Astrocyte (in vitro differentiated cells and primary cell): ENCODE measurements around the gene HTR7. TPM values are rescaled to one million over a fixed set of nuclear protein-coding genes. Genes with fewer than 3 reads are reported as not detected.

ENCODE experiments used
- DNase-seq: peaks from one replicate; pipeline ENCODE4 v3.0.0-alpha.2; 2010; ENCODE audit warnings: low read depth
- FAIRE-seq: peaks from 2 replicates; lab custom pipeline; 2011; peaks lifted over from hg19 to GRCh38; lab: Jason Lieb, UNC
- H2AFZ ChIP-seq: 2 replicates; pipeline ENCODE4 v1.6.0; 2012; ENCODE audit warnings: low read depth, low read length, inconsistent platforms
- H3K27ac ChIP-seq: 2 replicates; pipeline ENCODE4 v1.5.1; 2011; ENCODE audit warnings: low read depth, low read length, inconsistent platforms
- H3K27me3 ChIP-seq: 2 replicates; pipeline ENCODE4 v1.6.0; 2011; ENCODE audit warnings: low read length, inconsistent platforms; ENCODE audit not compliant: insufficient read depth
- H3K36me3 ChIP-seq: 2 replicates; pipeline ENCODE4 v1.5.1; 2011; ENCODE audit warnings: low read length, inconsistent platforms; ENCODE audit not compliant: insufficient read depth
- H3K4me1 ChIP-seq: 2 replicates; pipeline ENCODE4 v1.5.1; 2011; ENCODE audit warnings: low read length, inconsistent platforms; ENCODE audit not compliant: insufficient read depth
- H3K4me2 ChIP-seq: 2 replicates; pipeline ENCODE4 v1.6.0; 2012; ENCODE audit warnings: low read length, inconsistent platforms
- H3K4me3 ChIP-seq: 2 replicates; pipeline ENCODE4 v1.5.1; 2011; ENCODE audit warnings: low read depth, mild to moderate bottlenecking, low read length, inconsistent platforms; ENCODE audit not compliant: insufficient read depth
- H3K79me2 ChIP-seq: 2 replicates; pipeline ENCODE4 v1.6.0; 2012; ENCODE audit warnings: mild to moderate bottlenecking, low read length, inconsistent platforms; ENCODE audit not compliant: insufficient read depth
- H3K9ac ChIP-seq: 2 replicates; pipeline ENCODE4 v1.6.0; 2012; ENCODE audit warnings: mild to moderate bottlenecking, low read length, inconsistent platforms
- H3K9me3 ChIP-seq: 2 replicates; pipeline ENCODE4 v1.5.1; 2012; ENCODE audit warnings: low read depth, mild to moderate bottlenecking, low read length, inconsistent platforms; ENCODE audit not compliant: insufficient read depth
- H4K20me1 ChIP-seq: 2 replicates; pipeline ENCODE4 v1.6.0; 2012; ENCODE audit warnings: low read length, inconsistent platforms; ENCODE audit not compliant: insufficient read depth
- H3K27ac Mint-ChIP-seq: one replicate; pipeline ENCODE4 v1.8.0; 2021; ENCODE audit warnings: mild to moderate bottlenecking, mixed read lengths; ENCODE audit not compliant: unreplicated experiment
- H3K27me3 Mint-ChIP-seq: one replicate; pipeline ENCODE4 v1.8.0; 2021; ENCODE audit warnings: low read depth, mixed read lengths; ENCODE audit not compliant: unreplicated experiment
- H3K36me3 Mint-ChIP-seq: one replicate; pipeline ENCODE4 v1.8.0; 2021; ENCODE audit warnings: low read depth, mixed read lengths; ENCODE audit not compliant: unreplicated experiment
- H3K4me1 Mint-ChIP-seq: one replicate; pipeline ENCODE4 v1.8.0; 2021; ENCODE audit warnings: low read depth, mixed read lengths; ENCODE audit not compliant: unreplicated experiment
- H3K4me3 Mint-ChIP-seq: one replicate; pipeline ENCODE4 v1.8.0; 2021; ENCODE audit warnings: mild to moderate bottlenecking, moderate library complexity, mixed read lengths; ENCODE audit not compliant: unreplicated experiment
- H3K9me3 Mint-ChIP-seq: one replicate; pipeline ENCODE4 v1.8.0; 2021; ENCODE audit warnings: mild to moderate bottlenecking, mixed read lengths; ENCODE audit not compliant: unreplicated experiment
- EZH2 ChIP-seq: IDR thresholded peaks from 2 replicates; pipeline ENCODE4 v1.6.1; 2012; ENCODE audit warnings: mild to moderate bottlenecking, low read length, inconsistent platforms; ENCODE audit not compliant: insufficient read depth
- total RNA-seq: library from RNA; stranded (reverse); gene quantifications from 2 replicates; pipeline ENCODE4 v1.2.1, GENCODE V29; 2021
- TF ChIP-seq, protein P1 (sequence below): IDR thresholded peaks from 2 replicates; pipeline ENCODE4 v1.5.1; 2011; ENCODE audit warnings: low read depth, mild to moderate bottlenecking, inconsistent platforms, low read length, moderate library complexity; ENCODE audit not compliant: insufficient read depth

HTR7 gene
- total RNA-seq, 1 donor from 2014 or later, result 0.89 TPM

DNA sequence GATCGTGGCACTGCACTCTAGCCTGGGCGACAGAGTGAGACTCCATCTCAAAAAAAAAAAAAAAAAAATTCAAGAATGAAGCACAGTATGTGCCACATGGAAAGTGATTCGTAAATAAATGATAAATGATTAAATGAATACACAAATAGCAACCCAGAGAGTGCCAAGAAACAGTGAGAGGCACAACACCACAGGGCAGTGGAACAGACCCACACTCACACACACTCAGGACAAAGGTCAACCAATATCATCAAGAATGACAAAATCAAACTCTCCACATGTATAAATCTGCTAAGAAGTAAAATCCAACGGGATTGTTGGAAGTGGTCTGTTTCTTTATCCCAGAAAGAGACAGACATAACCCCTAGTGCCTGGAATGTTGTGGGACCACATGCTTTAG is 77.4 kb downstream of the HTR7 start:
- Histone ChIP-seq H4K20me1 (peaks cover 4% of the 10 kb centered on the region), H3K4me2 (no peak overlapping the region), H3K4me1 (no peaks in the 10 kb centered on the region), H3K9ac (no peak overlapping the region), H3K79me2 (no peaks in the 10 kb centered on the region), H3K36me3 (no peaks in the 10 kb centered on the region), H3K27me3 (no peaks in the 10 kb centered on the region), H2AFZ (no peak overlapping the region), H3K9me3 (no peaks in the 10 kb centered on the region), H3K4me3 (no peak overlapping the region), H3K27ac (no peak overlapping the region)
- Mint-ChIP-seq H3K27ac (no peak overlapping the region), H3K9me3 (no peaks in the 10 kb centered on the region), H3K4me3 (no peak overlapping the region), H3K36me3 (no peaks in the 10 kb centered on the region), H3K4me1 (peaks cover 1% of the 10 kb centered on the region), H3K27me3 (no peaks in the 10 kb centered on the region)
- TF ChIP-seq, protein P1, sequence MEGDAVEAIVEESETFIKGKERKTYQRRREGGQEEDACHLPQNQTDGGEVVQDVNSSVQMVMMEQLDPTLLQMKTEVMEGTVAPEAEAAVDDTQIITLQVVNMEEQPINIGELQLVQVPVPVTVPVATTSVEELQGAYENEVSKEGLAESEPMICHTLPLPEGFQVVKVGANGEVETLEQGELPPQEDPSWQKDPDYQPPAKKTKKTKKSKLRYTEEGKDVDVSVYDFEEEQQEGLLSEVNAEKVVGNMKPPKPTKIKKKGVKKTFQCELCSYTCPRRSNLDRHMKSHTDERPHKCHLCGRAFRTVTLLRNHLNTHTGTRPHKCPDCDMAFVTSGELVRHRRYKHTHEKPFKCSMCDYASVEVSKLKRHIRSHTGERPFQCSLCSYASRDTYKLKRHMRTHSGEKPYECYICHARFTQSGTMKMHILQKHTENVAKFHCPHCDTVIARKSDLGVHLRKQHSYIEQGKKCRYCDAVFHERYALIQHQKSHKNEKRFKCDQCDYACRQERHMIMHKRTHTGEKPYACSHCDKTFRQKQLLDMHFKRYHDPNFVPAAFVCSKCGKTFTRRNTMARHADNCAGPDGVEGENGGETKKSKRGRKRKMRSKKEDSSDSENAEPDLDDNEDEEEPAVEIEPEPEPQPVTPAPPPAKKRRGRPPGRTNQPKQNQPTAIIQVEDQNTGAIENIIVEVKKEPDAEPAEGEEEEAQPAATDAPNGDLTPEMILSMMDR, result no peak
- TF ChIP-seq EZH2, result no peak
- DNase-seq (no peak), FAIRE-seq (no peak)

- H3K4me3 ChIP-seq, result no peak overlapping the region
- H3K9me3 Mint-ChIP-seq, result no peaks in the 10 kb centered on the region
- TF ChIP-seq, protein P1, result peak; percentile 13
- TF ChIP-seq EZH2, result no peak
- no peaks in the 10 kb centered on the region for H3K36me3 ChIP-seq
- H3K27ac Mint-ChIP-seq, result no peak overlapping the region
- no peak overlapping the region for H3K9ac ChIP-seq
- peaks cover 4% of the 10 kb centered on the region for H4K20me1 ChIP-seq
- H3K4me1 ChIP-seq, result no peaks in the 10 kb centered on the region
- H3K4me3 Mint-ChIP-seq, result no peak overlapping the region
- no peak overlapping the region for H2AFZ ChIP-seq
- DNase-seq, result peak; percentile 8
- no peaks in the 10 kb centered on the region for H3K9me3 ChIP-seq
- no peak overlapping the region for H3K4me2 ChIP-seq
- H3K79me2 ChIP-seq, result no peaks in the 10 kb centered on the region
- FAIRE-seq, result no peak
- H3K27ac ChIP-seq, result no peak overlapping the region
- no peaks in the 10 kb centered on the region for H3K36me3 Mint-ChIP-seq
- H3K27me3 ChIP-seq, result no peaks in the 10 kb centered on the region
- peaks cover 6% of the 10 kb centered on the region for H3K4me1 Mint-ChIP-seq
- H3K27me3 Mint-ChIP-seq, result no peaks in the 10 kb centered on the region
Observed at GRCh38 chr10:90779548-90779947, 78.3 kb downstream of the HTR7 start.

DNA sequence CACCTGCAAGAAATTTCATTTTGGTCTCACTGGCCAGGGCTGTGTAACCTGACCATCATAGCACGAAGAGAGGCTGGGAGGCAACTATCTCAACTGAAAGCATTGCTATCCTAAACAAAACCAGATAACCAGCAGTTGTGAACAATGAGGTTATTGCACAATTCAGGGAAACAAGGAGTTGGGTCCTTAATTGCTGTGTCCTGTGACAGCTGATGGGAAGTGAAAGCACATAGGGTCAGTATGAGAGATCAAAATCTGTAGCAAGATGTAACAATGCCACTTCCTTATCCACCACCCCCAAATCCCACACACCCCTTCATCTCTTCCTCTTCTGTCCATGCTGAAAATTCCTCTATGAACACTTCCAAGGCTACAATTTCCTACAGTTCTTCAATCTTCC is 80.2 kb downstream of the HTR7 start:
- Histone ChIP-seq H3K9ac (no peak overlapping the region), H3K9me3 (no peaks in the 10 kb centered on the region), H3K4me3 (no peak overlapping the region), H3K4me1 (no peaks in the 10 kb centered on the region), H3K36me3 (no peaks in the 10 kb centered on the region), H4K20me1 (peaks cover 4% of the 10 kb centered on the region), H2AFZ (no peak overlapping the region), H3K27ac (no peak overlapping the region), H3K4me2 (no peak overlapping the region), H3K79me2 (no peaks in the 10 kb centered on the region), H3K27me3 (no peaks in the 10 kb centered on the region)
- DNase-seq, result no peak
- TF ChIP-seq EZH2, result no peak
- TF ChIP-seq, protein P1, result no peak
- Mint-ChIP-seq H3K36me3 (no peaks in the 10 kb centered on the region), H3K9me3 (no peaks in the 10 kb centered on the region), H3K4me3 (no peak overlapping the region), H3K27me3 (no peaks in the 10 kb centered on the region), H3K27ac (no peak overlapping the region), H3K4me1 (peaks cover 6% of the 10 kb centered on the region)
- no peak for FAIRE-seq
